Measurements from ENCODE around the gene C10orf95.
A peak's percentile ranks its signal among the peaks of the same experiment; 100 is the strongest.
"Not testable (repeated sequence)": the region's sequence is repeated elsewhere in the genome, so short reads cannot be mapped to it uniquely, and the experiment has no call there.

C10orf95 gene

GRCh38 chr10:102465466-102465865, 14.1 kb upstream of the C10orf95 start:
- no peak for DNase-seq (ENCODE audit: low read depth)

- DNase-seq (ENCODE audit: low read depth): no peak
Observed at GRCh38 chr10:102463983-102464382, 12.6 kb upstream of the C10orf95 start.

- no peak for DNase-seq (ENCODE audit: low read depth)
Observed at GRCh38 chr10:102462512-102463054, 11.2 kb upstream of the C10orf95 start.

- DNase-seq (ENCODE audit: low read depth): peak; percentile 92
Observed at GRCh38 chr10:102461187-102462054, 10.1 kb upstream of the C10orf95 start.

GRCh38 chr10:102460836-102461186, 9.5 kb upstream of the C10orf95 start:
- DNase-seq (ENCODE audit: low read depth): no peak

GRCh38 chr10:102458656-102459055, 7.3 kb upstream of the C10orf95 start:
- no peak for DNase-seq (ENCODE audit: low read depth)

GRCh38 chr10:102457591-102458150, 6.3 kb upstream of the C10orf95 start:
- no peak for DNase-seq (ENCODE audit: low read depth)

- DNase-seq (ENCODE audit: low read depth): peak; percentile 92
Observed at GRCh38 chr10:102455893-102456471, 4.6 kb upstream of the C10orf95 start.

GRCh38 chr10:102454662-102455487, 3.5 kb upstream of the C10orf95 start:
- DNase-seq (ENCODE audit: low read depth): not testable (repeated sequence)

GRCh38 chr10:102453502-102453901, 2.2 kb upstream of the C10orf95 start:
- no peak for DNase-seq (ENCODE audit: low read depth)

- peak; percentile 90 for DNase-seq (ENCODE audit: low read depth)
Observed at GRCh38 chr10:102452672-102453340, 1.5 kb upstream of the C10orf95 start.

- peak; percentile 82 for DNase-seq (ENCODE audit: low read depth)
Observed at GRCh38 chr10:102450374-102451104, 804 bp downstream of the C10orf95 start.

GRCh38 chr10:102450124-102450373, 1.3 kb downstream of the C10orf95 start:
- peak; percentile 29 for DNase-seq (ENCODE audit: low read depth)

GRCh38 chr10:102449321-102450123, 1.8 kb downstream of the C10orf95 start:
- DNase-seq (ENCODE audit: low read depth): peak; percentile 58

- DNase-seq (ENCODE audit: low read depth): no peak
Observed at GRCh38 chr10:102444851-102445250, 6.5 kb downstream of the C10orf95 start.

- DNase-seq (ENCODE audit: low read depth): no peak
Observed at GRCh38 chr10:102438374-102438773, 13.0 kb downstream of the C10orf95 start.

GRCh38 chr10:102437515-102437914, 13.8 kb downstream of the C10orf95 start:
- no peak for DNase-seq (ENCODE audit: low read depth)

GRCh38 chr10:102436312-102436711, 15.0 kb downstream of the C10orf95 start:
- DNase-seq (ENCODE audit: low read depth): no peak

- DNase-seq (ENCODE audit: low read depth): no peak
Observed at GRCh38 chr10:102435529-102436233, 15.7 kb downstream of the C10orf95 start.

- DNase-seq (ENCODE audit: low read depth): no peak
Observed at GRCh38 chr10:102435133-102435497, 16.2 kb downstream of the C10orf95 start.
